GM18526 (cell line): ENCODE data around the gene CRTAP.

Source experiments
- POLR2A ChIP-seq: IDR thresholded peaks from 3 replicates; pipeline ENCODE4 v1.6.1; 2011; ENCODE audit not compliant: insufficient read length; ENCODE audit errors: extremely low read depth

CRTAP gene

GRCh38 chr3:33165372-33165771 is 51.6 kb downstream of the CRTAP start:
- TF ChIP-seq POLR2A, result no peak

DNA sequence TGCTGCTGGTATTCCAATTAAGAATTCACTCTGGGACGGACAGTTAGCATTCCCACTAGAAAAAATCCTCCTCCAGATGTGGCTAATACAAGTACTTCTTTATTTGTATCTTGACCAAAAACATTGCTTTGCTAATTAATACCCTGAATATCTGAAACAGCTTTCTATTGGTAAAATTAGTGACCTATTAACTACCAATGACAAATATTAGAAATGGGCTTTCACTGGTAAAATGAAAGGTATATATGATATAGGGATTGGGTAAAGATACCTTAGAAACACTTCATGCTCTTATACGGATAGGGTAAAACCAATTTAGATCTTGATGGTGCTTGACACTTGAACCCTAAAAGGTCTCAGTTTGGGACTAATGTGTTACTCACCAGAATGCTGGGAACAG is 52.3 kb downstream of the CRTAP start:
- no peak for TF ChIP-seq POLR2A

- no peak for TF ChIP-seq POLR2A
Observed at GRCh38 chr3:33167284-33167683, 53.5 kb downstream of the CRTAP start.

- no peak for TF ChIP-seq POLR2A
Observed at GRCh38 chr3:33167716-33168336, 54.0 kb downstream of the CRTAP start.

DNA sequence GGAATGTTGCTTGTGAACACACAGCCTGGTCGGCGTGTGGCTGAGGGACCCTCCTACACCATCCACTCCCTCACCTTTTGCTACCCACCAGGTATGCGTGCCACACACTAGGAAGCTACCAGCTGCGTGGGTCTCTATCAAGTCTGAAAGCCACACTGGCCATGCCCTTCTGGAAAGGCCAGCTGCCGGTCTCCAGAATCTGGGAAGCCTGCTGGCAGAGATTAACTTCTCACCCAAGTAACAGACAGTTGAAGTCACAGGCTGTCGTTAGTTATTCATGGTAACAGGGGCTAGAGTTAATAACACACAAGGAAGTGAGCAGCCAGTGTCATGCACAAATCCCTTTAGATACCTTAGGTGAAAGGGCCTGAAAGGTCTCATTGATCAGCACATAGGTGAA is 56.7 kb downstream of the CRTAP start:
- no peak for TF ChIP-seq POLR2A

GRCh38 chr3:33171580-33171979 is 57.8 kb downstream of the CRTAP start:
- no peak for TF ChIP-seq POLR2A

DNA sequence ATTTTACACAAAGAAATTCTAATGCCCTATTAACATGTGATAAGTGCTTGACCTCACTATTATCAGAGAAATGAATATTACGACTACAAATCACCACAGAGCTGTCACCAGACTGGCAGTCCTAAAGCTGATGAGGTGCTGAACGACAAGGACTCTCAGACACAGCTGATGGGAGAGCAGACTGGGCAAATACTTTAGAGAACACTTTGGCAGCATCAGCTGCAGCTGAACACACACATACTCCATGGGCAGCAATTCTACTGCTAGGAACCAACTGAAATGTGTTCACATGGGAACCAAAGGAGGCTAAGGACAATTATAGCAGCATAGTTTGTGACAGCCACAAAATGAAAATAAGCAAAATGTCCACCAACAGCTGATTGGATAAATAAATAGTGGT is 59.3 kb downstream of the CRTAP start:
- no peak for TF ChIP-seq POLR2A

DNA sequence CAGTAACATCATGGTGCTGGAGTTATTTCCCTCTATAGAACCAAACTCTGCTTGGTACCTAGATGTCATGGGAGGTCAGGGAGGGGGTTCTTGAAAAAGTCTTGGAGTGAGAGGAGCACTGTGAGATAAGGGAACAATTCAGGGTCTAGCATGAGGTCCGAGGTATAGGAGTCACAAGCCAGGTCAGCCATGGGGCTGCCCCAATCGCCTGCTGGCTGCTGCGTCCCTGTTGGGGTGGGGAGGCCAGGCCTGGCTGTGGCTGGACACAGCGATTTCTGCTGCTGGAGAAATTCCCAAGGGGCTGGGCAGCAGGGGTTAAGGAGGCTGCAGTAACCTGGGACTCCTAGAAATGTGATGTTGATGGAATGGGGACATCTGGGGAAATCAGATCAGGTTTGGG is 59.9 kb downstream of the CRTAP start:
- TF ChIP-seq POLR2A, result no peak

GRCh38 chr3:33174095-33174494 is 60.3 kb downstream of the CRTAP start:
- no peak for TF ChIP-seq POLR2A

- no peak for TF ChIP-seq POLR2A
Observed at GRCh38 chr3:33174711-33175414, 61.0 kb downstream of the CRTAP start.

DNA sequence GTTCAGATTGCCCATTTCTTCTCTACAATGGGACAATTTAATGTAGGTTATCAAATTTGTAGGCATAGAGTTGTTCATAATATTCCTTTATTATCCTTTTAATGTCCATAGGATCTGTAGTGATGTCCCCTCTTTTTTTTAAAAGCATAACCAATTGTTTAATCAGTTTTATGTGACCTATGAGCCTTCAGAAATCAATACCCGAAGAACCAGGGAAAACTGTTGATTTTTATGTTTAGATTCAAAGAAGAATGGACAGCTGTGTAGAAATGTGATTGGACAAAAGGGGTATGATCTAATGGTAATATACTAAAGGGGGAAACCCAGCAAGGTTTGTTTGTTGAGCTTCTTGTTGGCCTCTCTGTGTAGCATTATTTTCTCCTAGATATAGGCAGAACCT is 65.3 kb downstream of the CRTAP start:
- no peak for TF ChIP-seq POLR2A

GRCh38 chr3:33181229-33181628 is 67.4 kb downstream of the CRTAP start:
- no peak for TF ChIP-seq POLR2A

DNA sequence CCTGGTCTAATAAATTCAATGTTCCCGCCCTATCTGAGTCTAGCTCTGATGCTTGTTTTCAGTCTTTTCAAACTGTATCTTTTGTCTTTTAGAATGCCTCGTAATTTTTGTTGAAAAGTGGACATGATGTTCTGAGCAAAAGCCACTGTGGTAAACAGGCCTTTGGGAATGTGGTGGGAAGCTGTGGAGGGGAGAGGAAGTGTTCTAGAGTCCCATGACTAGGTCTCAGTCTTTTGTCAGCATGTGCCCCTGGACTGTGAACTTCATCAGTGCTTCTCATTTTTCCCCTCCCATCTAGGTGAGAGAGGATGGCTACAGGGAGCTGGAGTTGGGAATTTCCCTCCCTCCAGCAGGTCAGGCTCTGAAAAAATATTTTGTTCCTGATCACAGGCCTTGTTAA is 71.0 kb downstream of the CRTAP start:
- TF ChIP-seq POLR2A, result no peak

- TF ChIP-seq POLR2A, result no peak
Observed at GRCh38 chr3:33186524-33187367, 72.9 kb downstream of the CRTAP start.

DNA sequence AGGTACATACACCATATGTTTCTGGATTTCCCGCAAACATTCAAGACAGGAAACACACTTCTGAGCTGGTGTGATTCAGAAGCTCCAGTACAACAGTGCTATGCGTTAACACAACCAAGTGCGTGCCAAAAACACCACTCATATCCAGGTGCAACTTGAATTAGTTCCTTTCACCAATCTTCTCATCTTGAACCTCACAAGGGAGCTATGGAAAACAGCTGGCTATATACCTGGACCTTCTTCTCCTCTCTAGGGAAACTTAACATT is 73.5 kb downstream of the CRTAP start:
- no peak for TF ChIP-seq POLR2A

- no peak for TF ChIP-seq POLR2A
Observed at GRCh38 chr3:33194303-33194702, 80.5 kb downstream of the CRTAP start.
